ENCODE data around the gene NBEAL2. TPM values are rescaled to one million over a fixed set of nuclear protein-coding genes. Genes with fewer than 3 reads are reported as not detected.

NBEAL2 gene
- total RNA-seq, 1 experiment from 2014 or later, result 60.5 TPM

DNA sequence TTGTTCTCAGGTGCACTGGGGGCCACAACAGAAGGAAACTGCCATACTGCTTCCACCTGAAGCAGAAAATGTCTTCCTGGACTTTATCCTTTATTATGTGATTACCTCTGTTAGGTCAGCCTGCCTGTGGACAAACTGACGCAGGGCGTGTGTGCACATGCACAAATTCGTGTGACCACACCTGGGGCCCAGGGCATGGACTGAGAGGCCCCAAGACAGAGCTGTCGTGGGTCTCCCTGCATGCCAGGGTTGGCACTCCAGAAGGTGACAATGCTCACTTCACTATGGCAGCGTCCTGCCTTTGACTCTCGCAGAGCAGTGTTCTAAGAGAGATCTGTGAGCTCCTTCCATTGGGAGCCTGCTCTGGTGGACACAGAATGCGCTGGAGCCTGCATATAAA lies 37.4 kb upstream of the NBEAL2 start:
- peaks cover 27% of the 10 kb centered on the region for H3K36me3 ChIP-seq (ENCODE audit: insufficient read depth, low read length)
- peaks cover 97% of the 10 kb centered on the region for H3K79me2 ChIP-seq (ENCODE audit: low read length)
- no peak overlapping the region for H2AFZ ChIP-seq (ENCODE audit: low read length)
- no peak overlapping the region for H3K4me2 ChIP-seq (ENCODE audit: low read depth, low read length, poor library complexity, severe bottlenecking)
- no peak overlapping the region for H3K9ac ChIP-seq (ENCODE audit: low read length)
- DNase-seq, result no peak
- H3K9me2 ChIP-seq (replicated peaks; ENCODE audit: insufficient read depth, low read length), result no peaks in the 10 kb centered on the region
- H3K27ac ChIP-seq (ENCODE audit: low read length), result peak overlapping the region; percentile 74
- H3K4me1 ChIP-seq (ENCODE audit: low read length), result peaks cover 98% of the 10 kb centered on the region
- H3K27me3 ChIP-seq (ENCODE audit: low read length), result no peaks in the 10 kb centered on the region
- H3K9me3 ChIP-seq (ENCODE audit: low read length), result no peaks in the 10 kb centered on the region
- H4K20me1 ChIP-seq (ENCODE audit: insufficient read depth, low read depth, low read length), result peaks cover 6% of the 10 kb centered on the region; the same call in 1 of the 2 replicates
- no peak overlapping the region for H3K4me3 ChIP-seq (ENCODE audit: low read length)

DNA sequence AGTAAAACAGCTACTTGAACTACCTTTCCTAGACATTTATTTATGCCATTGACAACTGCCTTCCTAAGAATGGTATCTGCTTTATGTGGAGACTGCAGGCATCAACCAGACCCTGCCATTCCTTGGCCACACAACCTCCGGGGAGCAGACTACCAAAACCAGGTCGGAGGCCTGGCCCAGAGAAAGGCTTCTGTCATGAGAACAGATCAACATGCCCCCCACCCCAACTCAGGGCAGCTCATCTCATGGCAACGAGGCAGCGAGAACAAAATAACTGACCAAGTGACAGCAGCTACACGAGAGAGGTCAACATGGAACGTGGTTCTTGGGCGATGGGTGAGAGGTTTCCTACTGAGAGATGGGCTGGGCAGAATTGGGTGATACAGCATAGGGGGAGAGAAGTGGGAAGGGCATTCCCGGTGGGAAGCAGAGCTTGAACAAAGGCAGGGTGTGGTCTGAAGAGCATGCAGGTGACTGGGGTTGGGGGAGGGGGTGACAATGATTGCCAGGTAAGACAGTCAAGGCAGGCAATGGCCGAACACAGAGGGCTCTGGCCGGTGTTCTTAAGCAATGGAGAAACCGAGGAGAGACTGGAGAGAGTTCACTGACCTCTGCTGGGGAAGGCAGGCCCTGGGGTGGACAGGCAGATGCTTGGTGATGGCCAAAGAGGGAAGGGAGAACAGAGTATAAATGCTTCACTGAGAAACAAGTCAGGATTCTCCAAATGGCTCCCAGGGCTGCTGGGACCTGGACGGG lies 36.8 kb upstream of the NBEAL2 start:
- Histone ChIP-seq H3K4me2 (ENCODE audit: low read depth, low read length, poor library complexity, severe bottlenecking) (no peak overlapping the region), H3K4me3 (ENCODE audit: low read length) (no peak overlapping the region), H3K4me1 (ENCODE audit: low read length) (peaks cover 98% of the 10 kb centered on the region)

GRCh38 chr3:46943237-46944187 lies 36.0 kb upstream of the NBEAL2 start:
- Histone ChIP-seq H2AFZ (ENCODE audit: low read length) (no peak overlapping the region), H3K79me2 (ENCODE audit: low read length) (peaks cover 98% of the 10 kb centered on the region), H3K4me2 (ENCODE audit: low read depth, low read length, poor library complexity, severe bottlenecking) (no peak overlapping the region), H3K36me3 (ENCODE audit: insufficient read depth, low read length) (peaks cover 31% of the 10 kb centered on the region), H3K27me3 (ENCODE audit: low read length) (no peaks in the 10 kb centered on the region), H3K9ac (ENCODE audit: low read length) (no peak overlapping the region), H3K4me3 (ENCODE audit: low read length) (no peak overlapping the region), H3K9me3 (ENCODE audit: low read length) (no peaks in the 10 kb centered on the region), H3K9me2 (replicated peaks; ENCODE audit: insufficient read depth, low read length) (no peaks in the 10 kb centered on the region), H3K4me1 (ENCODE audit: low read length) (peaks cover 98% of the 10 kb centered on the region), H3K27ac (ENCODE audit: low read length) (peak overlapping the region; percentile 74), H4K20me1 (ENCODE audit: insufficient read depth, low read depth, low read length) (peaks cover 11% of the 10 kb centered on the region; the same call in 1 of the 2 replicates)
- DNase-seq, result peak; percentile 38

More for the DNA sequence above, 36.8 kb upstream of the NBEAL2 start:
- no peak for DNase-seq
- Histone ChIP-seq H3K79me2 (ENCODE audit: low read length) (peaks cover 97% of the 10 kb centered on the region), H3K9ac (ENCODE audit: low read length) (no peak overlapping the region), H3K9me2 (replicated peaks; ENCODE audit: insufficient read depth, low read length) (no peaks in the 10 kb centered on the region), H3K27ac (ENCODE audit: low read length) (peak overlapping the region; percentile 74), H3K36me3 (ENCODE audit: insufficient read depth, low read length) (peaks cover 29% of the 10 kb centered on the region), H3K9me3 (ENCODE audit: low read length) (no peaks in the 10 kb centered on the region), H4K20me1 (ENCODE audit: insufficient read depth, low read depth, low read length) (peaks cover 6% of the 10 kb centered on the region; the same call in 1 of the 2 replicates), H3K27me3 (ENCODE audit: low read length) (no peaks in the 10 kb centered on the region), H2AFZ (ENCODE audit: low read length) (no peak overlapping the region)

GRCh38 chr3:46944191-46944590 lies 35.3 kb upstream of the NBEAL2 start:
- DNase-seq, result no peak
- Histone ChIP-seq H3K4me1 (ENCODE audit: low read length) (peaks cover 98% of the 10 kb centered on the region), H2AFZ (ENCODE audit: low read length) (no peak overlapping the region), H3K4me3 (ENCODE audit: low read length) (no peak overlapping the region), H3K9me3 (ENCODE audit: low read length) (no peaks in the 10 kb centered on the region), H3K9ac (ENCODE audit: low read length) (no peak overlapping the region), H4K20me1 (ENCODE audit: insufficient read depth, low read depth, low read length) (peaks cover 18% of the 10 kb centered on the region; the same call in 1 of the 2 replicates), H3K79me2 (ENCODE audit: low read length) (peaks cover 98% of the 10 kb centered on the region), H3K27me3 (ENCODE audit: low read length) (no peaks in the 10 kb centered on the region), H3K27ac (ENCODE audit: low read length) (peak overlapping the region; percentile 74), H3K36me3 (ENCODE audit: insufficient read depth, low read length) (peaks cover 25% of the 10 kb centered on the region), H3K9me2 (replicated peaks; ENCODE audit: insufficient read depth, low read length) (no peaks in the 10 kb centered on the region), H3K4me2 (ENCODE audit: low read depth, low read length, poor library complexity, severe bottlenecking) (no peak overlapping the region)

DNA sequence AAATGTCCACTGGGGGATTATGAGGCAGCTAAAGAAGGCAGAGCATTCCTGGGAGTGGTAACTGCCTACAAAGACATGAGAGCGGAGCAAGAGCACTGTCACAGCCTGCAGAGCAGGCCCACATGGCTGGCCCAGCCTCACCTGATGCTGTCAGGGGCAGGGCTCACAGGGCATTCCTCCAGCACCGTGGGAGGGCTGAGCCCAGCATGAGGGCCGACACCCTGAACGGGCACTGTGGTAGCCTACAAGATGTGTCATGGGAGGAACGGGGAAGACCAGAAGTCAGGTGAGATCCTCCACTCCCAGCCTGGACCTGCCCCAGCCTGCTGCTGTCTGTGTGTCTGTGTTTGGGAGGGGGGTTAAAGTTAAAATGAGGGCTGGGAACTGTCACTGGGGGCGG lies 33.0 kb upstream of the NBEAL2 start:
- Histone ChIP-seq H3K9ac (ENCODE audit: low read length) (peak overlapping the region; percentile 13; the same call in 1 of the 2 replicates), H3K36me3 (ENCODE audit: insufficient read depth, low read length) (peaks cover 17% of the 10 kb centered on the region), H3K27ac (ENCODE audit: low read length) (peak overlapping the region; percentile 74), H3K4me1 (ENCODE audit: low read length) (peaks cover 100% of the 10 kb centered on the region), H3K4me2 (ENCODE audit: low read depth, low read length, poor library complexity, severe bottlenecking) (no peak overlapping the region), H3K27me3 (ENCODE audit: low read length) (no peaks in the 10 kb centered on the region), H3K9me2 (replicated peaks; ENCODE audit: insufficient read depth, low read length) (no peaks in the 10 kb centered on the region), H2AFZ (ENCODE audit: low read length) (no peak overlapping the region), H4K20me1 (ENCODE audit: insufficient read depth, low read depth, low read length) (peaks cover 33% of the 10 kb centered on the region; the same call in 1 of the 2 replicates), H3K79me2 (ENCODE audit: low read length) (peaks cover 100% of the 10 kb centered on the region), H3K9me3 (ENCODE audit: low read length) (no peaks in the 10 kb centered on the region), H3K4me3 (ENCODE audit: low read length) (no peak overlapping the region)
- DNase-seq, result no peak

- Histone ChIP-seq H3K36me3 (ENCODE audit: insufficient read depth, low read length) (peaks cover 17% of the 10 kb centered on the region), H3K4me2 (ENCODE audit: low read depth, low read length, poor library complexity, severe bottlenecking) (no peak overlapping the region), H3K79me2 (ENCODE audit: low read length) (peaks cover 98% of the 10 kb centered on the region), H3K9me3 (ENCODE audit: low read length) (no peaks in the 10 kb centered on the region), H4K20me1 (ENCODE audit: insufficient read depth, low read depth, low read length) (peaks cover 36% of the 10 kb centered on the region; the same call in 1 of the 2 replicates), H3K27ac (ENCODE audit: low read length) (peak overlapping the region; percentile 74), H3K4me3 (ENCODE audit: low read length) (no peak overlapping the region), H3K4me1 (ENCODE audit: low read length) (peaks cover 97% of the 10 kb centered on the region), H3K9me2 (replicated peaks; ENCODE audit: insufficient read depth, low read length) (no peaks in the 10 kb centered on the region), H3K27me3 (ENCODE audit: low read length) (no peaks in the 10 kb centered on the region), H3K9ac (ENCODE audit: low read length) (peak overlapping the region; percentile 26), H2AFZ (ENCODE audit: low read length) (no peak overlapping the region)
- peak; percentile 50 for DNase-seq
Measured at GRCh38 chr3:46946856-46947545, 32.5 kb upstream of the NBEAL2 start.

- peaks cover 22% of the 10 kb centered on the region for H3K36me3 ChIP-seq (ENCODE audit: insufficient read depth, low read length)
- peaks cover 97% of the 10 kb centered on the region for H3K4me1 ChIP-seq (ENCODE audit: low read length)
- peaks cover 98% of the 10 kb centered on the region for H3K79me2 ChIP-seq (ENCODE audit: low read length)
- no peaks in the 10 kb centered on the region for H3K9me2 ChIP-seq (replicated peaks; ENCODE audit: insufficient read depth, low read length)
- no peak overlapping the region for H3K4me3 ChIP-seq (ENCODE audit: low read length)
- peaks cover 41% of the 10 kb centered on the region for H4K20me1 ChIP-seq (ENCODE audit: insufficient read depth, low read depth, low read length)
- no peak for DNase-seq
- no peaks in the 10 kb centered on the region for H3K27me3 ChIP-seq (ENCODE audit: low read length)
- no peaks in the 10 kb centered on the region for H3K9me3 ChIP-seq (ENCODE audit: low read length)
- H2AFZ ChIP-seq (ENCODE audit: low read length), result no peak overlapping the region
- peak overlapping the region; percentile 74 for H3K27ac ChIP-seq (ENCODE audit: low read length)
- H3K4me2 ChIP-seq (ENCODE audit: low read depth, low read length, poor library complexity, severe bottlenecking), result no peak overlapping the region
- peak overlapping the region; percentile 26 for H3K9ac ChIP-seq (ENCODE audit: low read length)
Measured at GRCh38 chr3:46947546-46947901, 31.9 kb upstream of the NBEAL2 start.
